GM21526 (cell line): Measurements from ENCODE around the gene C3orf52.
A peak's percentile ranks its signal among the peaks of the same experiment; 100 is the strongest.

Experiments used
- ATAC-seq: cut with Tn5 transposase; IDR thresholded peaks from one replicate; pipeline ENCODE4 v1.9.1; 2021; ENCODE audit warnings: moderate library complexity; ENCODE audit not compliant: unreplicated experiment, low FRiP score

Gene C3orf52

GRCh38 chr3:112116748-112117186, 30.6 kb downstream of the C3orf52 start:
- no peak for ATAC-seq

- no peak for ATAC-seq
Measured at GRCh38 chr3:112117415-112117814, 31.2 kb downstream of the C3orf52 start.

GRCh38 chr3:112117841-112118571, 31.8 kb downstream of the C3orf52 start:
- no peak for ATAC-seq

- no peak for ATAC-seq
Measured at GRCh38 chr3:112119962-112120836, 34.0 kb downstream of the C3orf52 start.

GRCh38 chr3:112121577-112122547, 35.7 kb downstream of the C3orf52 start:
- ATAC-seq = no peak

- no peak for ATAC-seq
Measured at GRCh38 chr3:112122870-112123269, 36.7 kb downstream of the C3orf52 start.

GRCh38 chr3:112123548-112123947, 37.4 kb downstream of the C3orf52 start:
- no peak for ATAC-seq

GRCh38 chr3:112124907-112125607, 38.9 kb downstream of the C3orf52 start:
- no peak for ATAC-seq

- ATAC-seq = no peak
Measured at GRCh38 chr3:112126511-112126911, 40.3 kb downstream of the C3orf52 start.

GRCh38 chr3:112127522-112128494, 41.6 kb downstream of the C3orf52 start:
- ATAC-seq = no peak

GRCh38 chr3:112128843-112129727, 42.9 kb downstream of the C3orf52 start:
- ATAC-seq = peak; percentile 56

GRCh38 chr3:112129925-112130637, 43.9 kb downstream of the C3orf52 start:
- ATAC-seq = no peak

GRCh38 chr3:112130638-112130993, 44.4 kb downstream of the C3orf52 start:
- no peak for ATAC-seq

- no peak for ATAC-seq
Measured at GRCh38 chr3:112131111-112131510, 44.9 kb downstream of the C3orf52 start.

GRCh38 chr3:112132088-112132487, 45.9 kb downstream of the C3orf52 start:
- no peak for ATAC-seq

GRCh38 chr3:112132554-112132953, 46.4 kb downstream of the C3orf52 start:
- no peak for ATAC-seq

- peak; percentile 73 for ATAC-seq
Measured at GRCh38 chr3:112132975-112133448, 46.8 kb downstream of the C3orf52 start, which contains the start of gene GCSAM. Gene GCSAM (minus strand): TSS chr3:112133248. CDS start chr3:112133120, 128 bp downstream.
